HG02885 (cell line): ENCODE results near the gene EBP.
"Not testable (repeated sequence)": the region's sequence is repeated elsewhere in the genome, so short reads cannot be mapped to it uniquely, and the experiment has no call there.

Experiments used
- ATAC-seq: cut with Tn5 transposase; IDR thresholded peaks from one replicate; pipeline ENCODE4 v1.9.1; 2021; ENCODE audit warnings: mild to moderate bottlenecking; ENCODE audit not compliant: unreplicated experiment, poor library complexity

The EBP gene

GRCh38 chrX:48492293-48492910 lies 29.2 kb upstream of the EBP start:
- ATAC-seq = no peak

GRCh38 chrX:48493890-48494364 lies 27.7 kb upstream of the EBP start:
- no peak for ATAC-seq

- ATAC-seq = no peak
Observed at GRCh38 chrX:48496660-48497059, 24.9 kb upstream of the EBP start.

- ATAC-seq = no peak
Observed at GRCh38 chrX:48497871-48498270, 23.7 kb upstream of the EBP start.

GRCh38 chrX:48498374-48498809 lies 23.2 kb upstream of the EBP start:
- no peak for ATAC-seq

GRCh38 chrX:48504261-48504660 lies 17.3 kb upstream of the EBP start:
- ATAC-seq = no peak

GRCh38 chrX:48505481-48505880 lies 16.1 kb upstream of the EBP start:
- no peak for ATAC-seq

GRCh38 chrX:48507246-48507645 lies 14.4 kb upstream of the EBP start:
- no peak for ATAC-seq

GRCh38 chrX:48508400-48509244 lies 13.0 kb upstream of the EBP start, which contains the start of gene PORCN:
Gene PORCN (plus strand): TSS chrX:48508992. CDS start chrX:48509821, 829 bp downstream.
- ATAC-seq = peak; percentile 89

- no peak for ATAC-seq
Observed at GRCh38 chrX:48509245-48509590, 12.4 kb upstream of the EBP start.

GRCh38 chrX:48509619-48510018 lies 12.0 kb upstream of the EBP start:
- ATAC-seq = no peak

- ATAC-seq = no peak
Observed at GRCh38 chrX:48511560-48511959, 10.0 kb upstream of the EBP start.

GRCh38 chrX:48512371-48512935 lies 9.2 kb upstream of the EBP start:
- ATAC-seq = no peak

GRCh38 chrX:48513670-48514069 lies 7.9 kb upstream of the EBP start:
- ATAC-seq = no peak

- no peak for ATAC-seq
Observed at GRCh38 chrX:48514126-48514806, 7.3 kb upstream of the EBP start.

- no peak for ATAC-seq
Observed at GRCh38 chrX:48514868-48515460, 6.6 kb upstream of the EBP start.

- no peak for ATAC-seq
Observed at GRCh38 chrX:48515842-48516241, 5.8 kb upstream of the EBP start.

- no peak for ATAC-seq
Observed at GRCh38 chrX:48516285-48516684, 5.3 kb upstream of the EBP start.

GRCh38 chrX:48516987-48517386 lies 4.6 kb upstream of the EBP start:
- no peak for ATAC-seq

- ATAC-seq = not testable (repeated sequence)
Observed at GRCh38 chrX:48519481-48519880, 2.1 kb upstream of the EBP start.
